NCI-H187 (cell line): ENCODE measurements around the gene C14orf93.
"Not testable (repeated sequence)": the region's sequence is repeated elsewhere in the genome, so short reads cannot be mapped to it uniquely, and the experiment has no call there.

Experiments used
- DNase-seq, 2 experiments: peaks; one replicate each; lab custom pipeline; 2025; lab: John Stamatoyannopoulos, UW

C14orf93 gene

DNA sequence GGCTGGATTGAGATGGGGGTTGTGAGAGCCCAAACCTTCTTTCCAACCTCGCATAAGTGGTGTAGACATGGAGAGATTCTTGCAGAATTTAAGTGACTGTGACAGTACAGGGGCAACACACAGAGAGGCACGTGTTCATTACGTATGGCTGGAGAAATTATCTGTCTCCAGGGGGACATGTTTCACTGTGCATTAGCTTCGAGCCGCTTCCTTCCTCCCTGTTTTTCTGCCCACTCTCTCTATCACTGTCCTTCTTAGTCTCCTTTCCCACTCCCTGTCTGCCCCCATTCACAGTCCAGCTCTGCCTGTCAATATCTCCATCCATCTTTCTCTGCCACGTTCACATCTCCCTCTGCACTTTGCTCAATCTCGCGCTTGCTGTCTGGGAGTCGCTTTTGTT, 11.5 kb upstream of the C14orf93 start:
- DNase-seq = no peak

DNA sequence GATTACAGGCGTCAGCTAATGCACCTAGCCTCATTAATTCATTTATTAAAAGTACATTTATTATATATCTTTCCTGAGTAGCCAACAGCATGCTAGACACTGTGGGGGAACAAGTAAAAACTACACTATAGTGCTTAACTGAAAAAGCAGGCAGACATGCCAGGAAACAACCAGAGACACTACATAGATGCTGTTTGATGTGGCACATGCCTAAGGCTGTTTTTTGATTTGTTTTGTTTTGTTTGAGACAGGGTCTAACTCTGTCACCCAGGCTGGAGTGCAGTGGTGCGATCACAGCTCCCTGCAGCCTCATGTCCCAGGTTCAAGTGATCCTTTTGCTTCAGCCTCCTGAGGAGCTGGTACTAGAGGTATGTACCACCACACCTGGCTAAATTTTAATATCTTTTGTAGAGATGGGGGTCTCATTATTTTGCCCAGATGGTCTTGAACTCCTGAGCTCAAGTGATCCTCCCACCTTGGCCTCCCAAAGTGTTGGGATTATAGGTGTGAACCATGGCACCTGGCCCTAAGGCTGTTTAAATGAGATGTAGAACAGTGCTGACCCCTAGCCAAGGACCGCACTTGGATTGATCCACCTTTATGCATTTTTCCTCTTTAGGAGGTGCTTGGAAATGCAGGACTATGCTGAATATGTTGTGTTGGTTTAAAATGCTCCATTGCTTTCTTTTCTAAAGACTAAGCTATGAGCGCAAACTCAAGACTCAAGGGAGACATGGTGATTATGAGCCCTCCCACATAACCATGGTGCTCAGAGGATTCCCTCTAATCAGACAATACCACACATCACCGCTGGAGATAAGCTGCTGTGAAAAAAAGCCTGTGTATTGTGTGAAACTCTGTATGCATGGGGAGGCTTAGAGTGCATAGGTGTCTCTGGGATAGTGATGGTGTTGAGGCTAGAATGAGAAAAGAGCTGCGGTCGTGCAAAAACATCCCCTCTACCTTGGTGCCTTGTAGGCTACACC, 10.5 kb upstream of the C14orf93 start:
- no peak for DNase-seq

DNA sequence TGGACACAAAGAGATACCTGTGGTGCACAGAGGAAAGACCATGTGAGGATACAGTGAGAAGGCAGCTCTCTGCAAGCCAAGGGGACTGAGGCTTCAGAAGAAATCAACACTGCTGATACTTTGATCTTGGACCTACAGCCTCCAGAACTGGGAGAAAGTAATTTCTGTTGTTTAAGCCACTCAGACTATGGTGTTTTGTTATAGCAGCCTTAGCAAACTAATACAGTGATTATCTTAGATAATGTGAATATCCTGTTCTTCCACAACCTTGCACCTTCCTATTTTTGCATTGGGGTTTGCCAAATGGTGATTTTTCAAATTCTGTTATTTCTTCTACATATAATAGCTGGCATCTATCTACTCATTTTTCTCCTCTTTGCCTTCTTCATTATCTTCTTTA, 8.2 kb upstream of the C14orf93 start:
- no peak for DNase-seq

DNA sequence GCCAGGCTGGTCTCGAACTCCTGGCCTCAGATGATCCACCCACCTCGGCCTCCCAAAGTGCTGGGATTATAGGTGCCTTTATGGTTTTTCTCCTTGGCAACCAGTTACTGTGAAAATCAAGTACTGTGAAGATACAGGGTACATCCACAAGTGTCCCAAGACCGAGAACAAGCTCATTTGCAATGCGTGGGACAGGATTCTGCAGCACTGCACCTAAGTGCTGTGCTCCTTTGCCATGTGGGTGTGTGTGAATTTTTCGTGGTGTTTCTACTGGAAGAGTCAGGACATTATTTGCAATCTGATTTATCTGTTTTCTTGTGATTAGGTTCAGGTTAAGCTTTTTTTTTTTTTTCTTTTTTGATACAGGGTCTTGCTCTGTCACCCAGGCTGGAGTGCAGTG, 7.1 kb upstream of the C14orf93 start:
- DNase-seq = no peak

DNA sequence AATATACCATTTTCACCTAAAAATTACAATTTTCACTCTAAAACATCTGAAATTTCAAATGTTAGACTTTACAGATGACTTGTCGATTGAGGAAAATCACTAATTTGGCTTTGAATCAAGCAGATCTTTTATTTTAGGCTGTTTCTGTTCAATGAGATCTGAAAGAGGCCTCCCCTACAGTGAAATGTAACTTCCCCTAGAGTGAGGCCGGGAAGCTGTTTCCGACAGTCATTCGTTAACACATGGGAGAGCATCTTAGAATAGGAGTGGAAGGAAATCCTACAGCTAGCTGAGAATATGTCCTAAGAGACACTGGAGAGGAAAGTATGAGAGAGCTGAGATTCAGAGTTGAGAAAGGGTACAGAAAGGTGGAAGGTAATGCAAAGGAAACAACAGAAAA, 5.7 kb upstream of the C14orf93 start:
- no peak for DNase-seq

- not testable (repeated sequence) for DNase-seq
Measured at GRCh38 chr14:23013749-23014054, 3.8 kb upstream of the C14orf93 start.

DNA sequence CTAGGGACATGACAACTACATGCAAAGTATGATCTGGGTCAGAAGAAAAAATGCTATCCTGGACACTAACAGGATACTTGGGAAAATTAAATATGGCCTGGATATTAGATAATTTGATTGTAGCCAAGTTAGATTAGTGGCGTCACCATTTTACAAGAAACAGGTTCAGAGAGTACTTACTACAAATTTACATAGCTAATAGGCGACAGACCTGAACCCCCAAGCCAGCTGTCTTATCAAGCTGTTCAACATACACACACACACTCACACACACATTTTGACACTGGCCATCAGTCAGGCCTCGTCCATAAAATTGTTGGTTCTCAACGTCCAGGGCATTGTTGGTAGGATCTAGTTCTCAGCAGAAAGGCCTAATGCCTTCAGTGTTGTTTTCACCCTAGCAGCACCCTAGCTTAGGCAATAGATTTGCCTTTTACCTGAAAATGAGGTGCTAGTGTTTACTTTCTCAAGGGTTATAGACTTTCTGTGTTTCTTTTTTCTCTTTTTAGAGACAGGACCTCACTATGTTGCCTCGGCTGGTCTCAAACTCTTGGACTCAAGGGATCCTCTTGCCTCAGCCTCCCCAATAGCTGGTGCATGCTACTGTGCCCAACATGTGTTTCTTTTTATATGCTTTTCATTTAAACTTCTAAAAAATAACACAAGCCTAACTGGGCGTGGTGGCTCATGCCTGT, 3.3 kb upstream of the C14orf93 start:
- no peak for DNase-seq

- DNase-seq = no peak
Measured at GRCh38 chr14:23009483-23009938, 432 bp downstream of the C14orf93 start.

GRCh38 chr14:23008831-23009230, 1.1 kb downstream of the C14orf93 start:
- peak in 1 of 2 experiments; percentile 10 for DNase-seq

GRCh38 chr14:23006544-23007419, 3.2 kb downstream of the C14orf93 start:
- peak; percentile 96 for DNase-seq

DNA sequence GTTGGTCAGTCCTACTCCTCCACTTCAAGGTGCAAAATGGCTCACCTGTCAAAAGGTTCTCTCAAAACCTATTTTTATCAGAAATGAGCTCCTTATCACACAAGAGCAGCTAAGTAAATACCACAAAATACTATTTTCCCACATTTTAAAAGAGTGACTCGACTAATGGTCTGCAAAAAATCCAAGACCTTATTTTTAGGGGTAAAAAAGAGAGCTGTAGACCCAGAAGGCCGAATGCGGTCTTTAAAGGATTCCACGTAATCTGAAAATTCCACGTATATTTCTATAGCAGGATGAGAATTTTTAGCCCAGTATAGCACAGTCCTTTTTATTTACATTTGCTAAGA, 3.8 kb downstream of the C14orf93 start:
- no peak for DNase-seq

DNA sequence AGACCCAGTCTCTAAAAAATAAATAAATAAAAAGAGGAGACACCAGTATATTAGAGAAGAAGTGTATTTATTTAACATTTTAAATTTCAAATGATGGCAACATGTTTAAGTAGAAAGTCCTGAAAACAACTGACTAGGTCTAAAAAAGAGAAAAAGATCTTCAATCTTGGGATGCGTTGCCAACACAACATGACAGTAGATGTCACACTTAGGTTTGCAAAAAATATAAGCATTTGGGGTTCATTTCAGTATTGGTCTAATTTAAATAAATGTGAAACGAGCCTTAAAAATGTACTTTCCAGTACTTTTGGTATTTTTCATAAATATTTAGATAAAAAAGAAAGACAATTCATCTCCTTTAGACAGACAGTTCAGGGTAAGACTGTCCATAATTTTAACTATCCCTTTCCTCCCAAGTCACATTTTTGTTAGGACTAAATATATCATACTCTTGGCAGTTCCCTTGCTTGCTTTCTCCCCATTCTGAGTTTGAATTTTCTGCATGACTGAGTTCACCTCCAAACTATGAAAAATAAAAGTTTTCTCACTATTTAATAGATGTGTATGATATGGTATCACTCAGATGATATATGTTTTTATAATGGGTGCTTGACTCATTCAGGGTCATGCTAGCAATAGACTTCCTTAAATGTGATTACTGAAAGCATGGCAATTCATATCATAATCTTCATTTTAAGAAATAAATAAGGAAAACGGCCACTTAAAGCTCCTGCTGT, 4.3 kb downstream of the C14orf93 start:
- DNase-seq = no peak

GRCh38 chr14:23004274-23004673, 5.7 kb downstream of the C14orf93 start:
- not testable (repeated sequence) for DNase-seq

- DNase-seq = no peak
Measured at GRCh38 chr14:23002592-23002991, 7.4 kb downstream of the C14orf93 start.

GRCh38 chr14:23000860-23001259, 9.1 kb downstream of the C14orf93 start:
- DNase-seq = no peak

DNA sequence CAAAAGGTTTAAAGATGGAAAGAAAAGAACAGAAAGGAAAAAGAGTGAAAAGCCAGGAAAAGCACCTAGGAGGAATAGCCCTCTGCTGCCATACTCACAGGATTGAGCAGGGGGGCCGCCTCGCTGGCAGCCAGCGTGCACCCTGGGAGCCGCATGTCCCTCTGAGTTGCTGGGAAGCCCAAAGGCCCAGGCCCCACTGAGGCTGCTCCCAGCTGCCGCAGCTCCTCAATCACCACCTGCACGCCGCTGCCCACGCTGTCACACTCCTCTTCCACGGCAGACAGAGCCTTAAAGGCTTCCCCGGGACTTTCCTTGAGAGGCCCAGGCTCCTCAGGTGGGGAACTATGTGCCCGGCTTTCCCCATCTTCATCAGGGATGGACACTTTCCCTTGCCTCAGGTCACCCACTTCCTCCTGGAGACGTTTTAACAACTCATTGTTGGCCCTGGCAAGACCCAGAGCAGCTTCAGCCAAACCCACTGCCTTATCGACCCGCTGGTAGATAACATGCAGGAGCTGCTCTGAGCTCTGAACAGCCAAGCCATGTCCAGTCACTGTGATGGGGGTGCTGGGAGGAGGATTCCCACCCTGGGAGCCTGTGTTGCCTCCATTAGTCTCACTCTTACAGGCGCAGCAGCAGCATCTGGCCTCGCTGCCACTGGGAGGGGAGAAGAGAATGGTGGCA, 11.5 kb downstream of the C14orf93 start:
- no peak for DNase-seq

GRCh38 chr14:22997676-22998323, 12.1 kb downstream of the C14orf93 start:
- no peak for DNase-seq

- DNase-seq = no peak
Measured at GRCh38 chr14:22996768-22997654, 12.9 kb downstream of the C14orf93 start.

GRCh38 chr14:22995889-22996625, 13.9 kb downstream of the C14orf93 start:
- DNase-seq = no peak
